GM18907 (cell line): ENCODE results near the gene DOK7.
"Not testable (repeated sequence)": the region's sequence is repeated elsewhere in the genome, so short reads cannot be mapped to it uniquely, and the experiment has no call there.

ENCODE experiments used
- ATAC-seq: cut with Tn5 transposase; IDR thresholded peaks from one replicate; pipeline ENCODE4 v1.9.1; 2021; ENCODE audit warnings: mild to moderate bottlenecking, moderate library complexity; ENCODE audit not compliant: unreplicated experiment

Gene DOK7

DNA sequence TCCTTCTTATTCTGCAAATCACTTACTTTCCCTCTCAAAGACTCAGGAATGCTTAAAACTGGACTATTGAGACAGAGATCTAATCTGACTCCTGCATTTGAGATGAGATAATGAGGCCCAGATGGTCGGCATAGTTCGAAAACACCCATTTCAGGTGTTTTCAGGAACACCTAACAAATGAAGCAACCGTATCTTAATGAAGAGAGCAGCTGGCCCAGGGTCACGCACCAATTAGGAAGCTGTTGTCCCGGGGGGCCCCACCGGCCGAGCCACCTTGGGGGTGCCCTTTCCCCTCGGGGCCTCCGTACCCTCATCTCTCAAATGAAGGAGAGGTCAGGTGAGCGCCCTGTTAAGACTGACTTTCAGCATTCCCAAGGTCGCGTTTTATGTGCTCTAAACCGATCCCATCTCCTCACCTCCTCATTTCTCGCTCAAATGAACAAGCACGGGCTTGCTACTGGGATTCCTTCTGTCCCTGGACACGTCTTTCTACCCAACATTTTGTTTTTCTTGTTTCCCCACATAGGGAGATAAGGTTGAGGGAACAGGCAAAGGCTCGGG lies 68.3 kb downstream of the DOK7 start:
- ATAC-seq = no peak

DNA sequence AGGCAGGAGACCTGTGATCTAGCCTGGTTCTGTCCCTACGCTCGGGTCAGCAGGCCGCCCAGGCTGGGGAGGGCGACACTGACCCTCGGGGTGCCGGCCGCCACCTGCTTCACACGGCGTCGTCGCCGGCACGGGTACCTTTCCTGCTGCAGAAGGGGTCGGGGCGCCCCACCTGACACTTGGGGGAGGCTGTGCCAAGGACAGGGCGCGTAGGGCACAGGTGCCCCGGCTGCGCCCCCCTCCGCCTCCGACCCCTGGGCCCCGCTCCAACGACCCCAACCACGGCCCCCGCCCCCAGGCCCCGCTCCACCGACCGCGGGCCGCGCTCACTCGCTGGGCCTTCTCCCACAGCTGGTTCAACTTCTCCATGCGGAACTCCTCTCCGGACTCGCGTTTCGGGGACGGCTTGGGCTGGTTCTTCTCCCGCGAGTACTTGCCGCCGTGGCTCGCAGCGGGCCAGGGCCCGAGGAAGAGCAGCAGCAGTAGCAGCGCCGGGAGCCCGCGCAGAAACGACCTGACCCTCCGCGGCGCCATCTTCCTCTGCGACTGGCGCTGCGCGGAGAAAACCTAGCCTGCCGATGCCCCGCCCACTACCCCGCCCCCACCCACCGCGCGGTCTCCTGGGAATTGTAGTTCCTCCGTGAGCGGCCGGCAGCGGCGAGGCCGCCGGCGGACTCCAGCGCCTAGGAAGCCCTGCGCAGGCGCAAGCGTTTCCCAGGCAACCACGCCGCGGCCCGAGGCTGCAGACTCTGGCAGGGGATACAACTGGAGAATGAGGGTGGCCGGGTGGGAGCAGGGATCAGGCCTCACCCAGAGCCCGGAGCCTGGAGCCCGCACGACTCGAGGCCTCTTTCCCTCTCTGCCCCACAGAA lies 69.0 kb downstream of the DOK7 start, which contains the start of gene LRPAP1:
Gene LRPAP1 (minus strand): TSS at position 544 of the 872 bp plus-strand sequence. CDS start 10 bp downstream, at position 534.
- ATAC-seq = peak; percentile 88

DNA sequence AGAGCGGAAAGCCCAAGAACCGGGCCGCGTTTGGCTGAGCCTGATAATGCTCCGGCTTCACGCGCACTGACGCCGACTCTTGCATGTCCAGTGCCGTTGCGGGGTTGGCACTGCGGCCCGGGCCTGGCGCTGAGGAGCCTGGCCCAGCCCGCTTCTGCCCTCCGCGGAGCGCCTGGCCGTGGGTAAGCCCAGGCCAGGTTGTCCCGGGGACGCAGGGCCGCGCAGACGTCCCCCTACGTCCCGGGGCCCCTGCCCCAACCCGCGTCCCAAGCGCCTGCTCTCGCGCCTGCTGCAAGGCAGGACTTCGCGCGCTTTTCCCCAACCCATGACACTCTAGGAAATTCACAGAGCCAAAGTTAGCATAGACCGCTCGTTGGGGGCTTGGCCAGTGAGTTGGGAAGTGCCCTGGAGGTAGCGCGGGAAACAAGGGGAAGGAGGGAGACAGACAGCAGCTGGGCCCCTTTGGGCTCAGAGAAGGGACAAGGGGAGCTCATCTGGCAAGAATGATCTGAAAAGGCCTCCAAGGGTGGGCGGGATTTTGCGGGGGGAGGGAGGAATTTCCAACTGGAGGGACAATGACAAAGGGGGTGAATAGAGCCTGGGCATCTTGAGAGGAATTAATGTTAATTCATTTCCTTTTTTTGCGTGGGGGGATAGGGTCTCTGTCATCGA lies 69.8 kb downstream of the DOK7 start:
- ATAC-seq = peak; percentile 33

DNA sequence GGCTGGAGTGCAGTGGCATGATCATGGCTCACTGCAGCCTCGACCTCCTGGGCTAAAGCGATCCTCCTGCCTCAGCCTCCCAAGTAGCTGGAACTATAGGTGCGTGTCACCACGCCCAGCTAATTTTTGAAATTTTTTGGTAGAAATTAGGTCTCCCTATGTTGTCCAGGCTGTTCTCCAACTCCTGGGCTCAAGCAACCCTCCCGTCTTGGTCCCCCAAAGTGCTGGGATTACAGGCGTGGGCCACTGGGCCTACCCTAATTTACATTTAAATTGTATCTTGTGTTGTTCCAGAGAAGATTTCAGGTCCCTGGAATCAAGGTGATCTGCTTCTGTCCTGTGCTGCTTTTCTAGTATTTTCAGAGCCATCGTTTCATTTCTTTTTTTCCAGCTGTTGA lies 70.3 kb downstream of the DOK7 start:
- no peak for ATAC-seq

DNA sequence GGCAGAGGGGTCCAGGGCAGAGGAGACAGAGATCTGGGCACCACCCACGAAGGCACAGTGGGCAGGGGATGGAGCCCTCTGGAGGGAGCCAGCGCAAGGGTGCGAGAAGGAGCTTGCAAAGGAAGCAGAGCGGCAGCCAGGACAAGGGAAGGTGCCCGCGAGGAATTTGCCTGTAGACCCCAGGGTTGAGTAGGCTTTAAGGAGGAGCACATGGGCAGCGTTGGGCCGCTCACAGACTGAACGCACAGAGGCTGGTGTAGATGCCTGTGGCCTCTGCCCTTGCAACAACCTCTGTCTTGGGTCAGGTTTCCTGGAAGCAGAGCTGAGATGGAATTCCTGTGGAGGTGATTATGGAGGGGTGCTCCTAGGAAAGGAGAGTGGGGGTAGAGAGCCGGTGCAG lies 72.7 kb downstream of the DOK7 start:
- ATAC-seq = not testable (repeated sequence)

DNA sequence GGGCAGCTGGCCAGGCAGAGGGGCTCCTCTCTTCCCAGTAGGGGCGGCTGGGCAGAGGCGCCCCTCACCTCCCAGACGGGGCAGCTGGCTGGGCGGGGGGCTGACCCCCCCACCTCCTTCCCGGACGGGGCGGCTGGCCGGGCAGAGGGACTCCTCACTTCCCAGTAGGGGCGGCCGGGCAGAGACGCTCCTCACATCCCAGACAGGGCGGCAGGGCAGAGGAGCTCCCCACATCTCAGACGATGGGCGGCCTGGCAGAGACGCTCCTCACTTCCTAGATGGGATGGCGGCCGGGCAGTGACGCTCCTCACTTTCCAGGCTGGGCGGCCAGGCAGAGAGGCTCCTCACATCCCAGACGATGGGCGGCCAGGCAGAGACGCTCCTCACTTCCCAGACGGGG lies 75.8 kb downstream of the DOK7 start:
- not testable (repeated sequence) for ATAC-seq

DNA sequence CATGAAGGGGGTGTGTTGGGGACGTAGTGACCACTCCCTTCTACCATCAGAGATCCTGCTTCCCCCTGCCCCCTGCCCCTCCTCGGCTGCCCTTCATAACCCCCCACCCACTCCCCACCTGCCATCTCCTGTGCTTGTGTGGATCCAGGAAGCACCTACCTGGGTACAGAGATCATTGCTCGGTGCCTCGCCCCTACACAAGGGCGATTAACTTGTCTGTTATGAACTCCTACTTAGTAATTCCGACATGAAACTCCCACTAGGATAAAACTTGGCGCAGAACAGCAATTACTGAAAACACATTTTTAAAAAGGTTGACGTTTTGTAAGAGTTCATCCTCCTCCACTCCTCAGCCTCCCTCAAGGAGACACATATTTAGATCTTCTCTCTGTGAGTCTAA lies 80.3 kb downstream of the DOK7 start:
- not testable (repeated sequence) for ATAC-seq
